Effector memory CD4-positive, alpha-beta T cell (primary cell): ENCODE results near the gene ERBB4.

Experiments used
- DNase-seq, 3 donors: peaks; one replicate each; pipeline ENCODE4 v3.0.0-alpha.2; 2020
- H3K27ac ChIP-seq: 2 replicates; pipeline ENCODE4 v1.7.0; 2013; ENCODE audit warnings: mild to moderate bottlenecking, low read length, moderate library complexity; ENCODE audit not compliant: insufficient read depth, poor library complexity, severe bottlenecking
- H3K27me3 ChIP-seq: replicated peaks from 2 replicates; pipeline ENCODE4 v1.7.0; 2013; ENCODE audit warnings: mild to moderate bottlenecking, low read length; ENCODE audit not compliant: insufficient read depth, control insufficient read depth, poor library complexity, severe bottlenecking
- H3K36me3 ChIP-seq: 2 replicates; pipeline ENCODE4 v1.7.0; 2013; ENCODE audit warnings: mild to moderate bottlenecking, low read length, moderate library complexity; ENCODE audit not compliant: control insufficient read depth, insufficient read depth
- H3K4me1 ChIP-seq: 2 replicates; pipeline ENCODE4 v1.7.0; 2013; ENCODE audit warnings: low read length, mild to moderate bottlenecking; ENCODE audit not compliant: control insufficient read depth, insufficient read depth, poor library complexity, severe bottlenecking
- H3K4me3 ChIP-seq: 2 replicates; pipeline ENCODE4 v1.7.0; 2013; ENCODE audit warnings: low read length, low read depth, mild to moderate bottlenecking; ENCODE audit not compliant: insufficient read depth, poor library complexity, severe bottlenecking
- H3K9me3 ChIP-seq: 2 replicates; pipeline ENCODE4 v1.7.0; 2013; ENCODE audit warnings: mild to moderate bottlenecking, low read length, moderate library complexity; ENCODE audit not compliant: control insufficient read depth

ERBB4 gene

GRCh38 chr2:211451642-211452041 lies 1087.0 kb downstream of the ERBB4 start:
- Histone ChIP-seq H3K4me3 (no peak overlapping the region), H3K9me3 (no peaks in the 10 kb centered on the region), H3K27me3 (no peaks in the 10 kb centered on the region), H3K36me3 (no peaks in the 10 kb centered on the region), H3K4me1 (no peaks in the 10 kb centered on the region), H3K27ac (no peak overlapping the region)
- no peak for DNase-seq

DNA sequence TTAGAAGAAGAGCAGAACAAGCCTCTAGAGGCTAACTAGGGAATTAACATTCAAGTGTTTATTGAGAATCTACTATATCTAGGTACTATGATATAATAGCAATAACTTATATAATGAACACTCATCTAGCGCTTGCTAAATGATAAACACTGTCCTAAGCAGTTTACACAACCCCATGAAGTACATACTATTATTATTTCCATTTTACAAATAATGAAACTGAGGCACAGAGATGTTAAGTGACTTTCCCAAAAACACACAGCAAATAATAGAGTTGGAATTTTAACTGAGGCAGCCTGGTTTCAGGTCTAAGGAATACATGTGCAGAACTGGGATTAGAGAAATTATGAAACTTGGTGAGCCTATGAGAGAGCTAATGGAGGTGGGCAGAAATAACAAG lies 1088.8 kb downstream of the ERBB4 start:
- no peak for DNase-seq
- no peaks in the 10 kb centered on the region for H3K9me3 ChIP-seq

DNA sequence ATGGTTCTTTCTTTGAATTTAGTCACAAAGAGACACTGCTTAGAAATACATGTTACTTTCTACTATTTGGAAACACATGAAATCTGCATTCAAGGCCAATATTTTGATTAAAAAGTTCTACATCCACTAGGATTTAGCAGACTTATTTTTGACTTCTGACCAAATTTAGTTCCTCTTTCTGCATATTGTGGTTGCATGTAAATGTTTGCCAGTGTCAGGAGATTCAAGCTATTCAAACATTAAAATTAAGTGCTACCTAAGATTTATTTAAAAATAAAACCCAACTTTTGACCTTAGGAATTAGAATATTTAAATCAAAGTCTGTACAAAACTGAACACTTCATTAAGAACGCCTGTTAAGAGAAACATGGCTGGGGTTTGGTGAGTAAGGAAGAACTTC lies 1091.1 kb downstream of the ERBB4 start:
- Histone ChIP-seq H3K4me1 (no peaks in the 10 kb centered on the region), H3K36me3 (no peaks in the 10 kb centered on the region), H3K27me3 (no peaks in the 10 kb centered on the region), H3K4me3 (no peak overlapping the region), H3K9me3 (no peaks in the 10 kb centered on the region), H3K27ac (no peak overlapping the region)
- no peak for DNase-seq

More for the DNA sequence above, 1088.8 kb downstream of the ERBB4 start:
- Histone ChIP-seq H3K27ac (no peak overlapping the region), H3K27me3 (no peaks in the 10 kb centered on the region), H3K36me3 (no peaks in the 10 kb centered on the region), H3K4me1 (no peaks in the 10 kb centered on the region), H3K4me3 (no peak overlapping the region)

- Histone ChIP-seq H3K27ac (no peak overlapping the region), H3K27me3 (no peaks in the 10 kb centered on the region), H3K4me3 (no peak overlapping the region), H3K36me3 (no peaks in the 10 kb centered on the region), H3K9me3 (no peaks in the 10 kb centered on the region), H3K4me1 (no peaks in the 10 kb centered on the region)
- no peak for DNase-seq
Measured at GRCh38 chr2:211440107-211440506, 1098.5 kb downstream of the ERBB4 start.

DNA sequence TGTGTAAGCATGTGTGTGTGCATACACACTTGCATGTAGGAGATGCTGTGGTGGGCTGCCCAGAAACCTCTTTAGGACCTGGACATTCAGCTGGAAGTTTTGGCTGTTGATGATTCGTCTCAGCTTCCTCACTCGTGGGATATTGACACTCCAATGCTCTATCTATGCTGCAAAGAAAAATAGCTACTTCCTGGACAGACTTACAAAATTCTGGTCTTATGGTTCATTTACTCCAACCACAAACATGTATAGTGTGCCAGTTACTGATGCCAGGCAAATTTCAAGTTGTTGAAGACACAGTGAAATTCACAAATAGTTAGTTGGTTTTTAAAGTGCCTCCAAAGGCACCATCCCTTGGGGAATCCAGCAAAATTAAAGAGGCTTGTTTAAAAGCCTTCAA lies 1099.6 kb downstream of the ERBB4 start:
- H3K36me3 ChIP-seq: no peaks in the 10 kb centered on the region
- no peak overlapping the region for H3K4me3 ChIP-seq
- no peaks in the 10 kb centered on the region for H3K4me1 ChIP-seq
- H3K27me3 ChIP-seq: no peaks in the 10 kb centered on the region
- no peaks in the 10 kb centered on the region for H3K9me3 ChIP-seq
- H3K27ac ChIP-seq: no peak overlapping the region
- DNase-seq: no peak

DNA sequence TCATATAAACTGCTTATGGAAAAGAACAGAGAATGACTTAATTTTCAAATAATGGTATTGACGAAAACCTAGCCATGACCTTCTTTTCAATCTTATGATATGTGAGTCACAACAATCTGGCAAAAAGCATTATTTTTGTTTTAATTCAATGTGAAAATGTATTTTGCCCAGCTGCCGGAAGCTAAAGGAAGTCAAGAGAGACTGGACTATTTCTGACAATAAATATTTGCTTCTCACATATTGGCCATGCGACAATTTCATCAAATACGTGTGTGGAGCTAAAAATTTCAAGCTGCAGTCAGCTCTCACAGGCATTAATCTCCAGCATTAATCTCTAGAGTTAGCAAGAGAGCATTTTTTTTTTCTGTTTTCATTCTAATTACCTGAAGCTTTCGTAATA lies 1101.2 kb downstream of the ERBB4 start:
- Histone ChIP-seq H3K27ac (no peak overlapping the region), H3K27me3 (no peaks in the 10 kb centered on the region), H3K9me3 (no peaks in the 10 kb centered on the region), H3K4me1 (no peaks in the 10 kb centered on the region), H3K4me3 (no peak overlapping the region), H3K36me3 (no peaks in the 10 kb centered on the region)
- DNase-seq: no peak

GRCh38 chr2:211436182-211436581 lies 1102.4 kb downstream of the ERBB4 start:
- no peaks in the 10 kb centered on the region for H3K4me1 ChIP-seq
- H3K27ac ChIP-seq: no peak overlapping the region
- H3K27me3 ChIP-seq: no peaks in the 10 kb centered on the region
- no peaks in the 10 kb centered on the region for H3K9me3 ChIP-seq
- H3K4me3 ChIP-seq: no peak overlapping the region
- H3K36me3 ChIP-seq: no peaks in the 10 kb centered on the region
- no peak for DNase-seq

GRCh38 chr2:211435331-211435730 lies 1103.3 kb downstream of the ERBB4 start:
- Histone ChIP-seq H3K4me1 (no peaks in the 10 kb centered on the region), H3K27ac (no peak overlapping the region), H3K9me3 (no peaks in the 10 kb centered on the region), H3K36me3 (no peaks in the 10 kb centered on the region), H3K27me3 (no peaks in the 10 kb centered on the region), H3K4me3 (no peak overlapping the region)
- no peak for DNase-seq

DNA sequence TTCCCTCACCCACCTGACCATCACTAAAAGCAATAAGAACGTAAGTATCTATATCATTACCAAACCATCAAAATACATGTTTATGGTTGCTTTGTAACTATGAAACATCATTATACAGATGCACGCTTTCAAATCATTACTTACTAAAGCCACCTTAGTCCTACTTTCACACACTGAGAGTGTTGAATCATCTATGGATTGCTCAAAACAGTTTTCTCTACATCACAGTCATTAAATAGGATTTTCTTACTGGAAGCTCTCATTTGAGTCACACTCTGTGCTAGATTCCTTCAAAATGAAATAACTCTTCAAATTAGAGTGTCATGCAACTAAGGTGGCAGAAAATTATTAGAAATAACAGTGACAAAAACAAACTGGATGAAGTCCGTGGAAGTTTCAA lies 1103.8 kb downstream of the ERBB4 start:
- no peaks in the 10 kb centered on the region for H3K9me3 ChIP-seq
- H3K4me1 ChIP-seq: no peaks in the 10 kb centered on the region
- H3K4me3 ChIP-seq: no peak overlapping the region
- no peaks in the 10 kb centered on the region for H3K27me3 ChIP-seq
- no peaks in the 10 kb centered on the region for H3K36me3 ChIP-seq
- H3K27ac ChIP-seq: no peak overlapping the region
- DNase-seq: no peak

GRCh38 chr2:211429256-211429920 lies 1109.2 kb downstream of the ERBB4 start:
- no peak for DNase-seq
- Histone ChIP-seq H3K27me3 (no peaks in the 10 kb centered on the region), H3K4me1 (no peaks in the 10 kb centered on the region), H3K4me3 (no peak overlapping the region), H3K27ac (no peak overlapping the region), H3K9me3 (no peaks in the 10 kb centered on the region), H3K36me3 (no peaks in the 10 kb centered on the region)
